Testis (tissue), 2 donors: ENCODE measurements around the gene SPAG9.

Experiments
- POLR2A ChIP-seq: fragments of 450-650 bp; IDR thresholded peaks from one replicate; pipeline ENCODE4 v1.6.1; 2017; ENCODE audit warnings: antibody characterized with exemption, mild to moderate bottlenecking, moderate library complexity
- TF ChIP-seq, protein P1 (sequence below), 3 experiments: fragments of 450-650 bp in 2 of 3; fragments of 200-600 bp in 1 of 3; sonication (generic) in 1 of 3; IDR thresholded peaks; one replicate each; pipeline ENCODE4 v1.5.1; 2016 to 2019; ENCODE audit warnings: antibody characterized with exemption in 3 of 3, mild to moderate bottlenecking in 2 of 3, moderate library complexity in 1 of 3

DNA sequence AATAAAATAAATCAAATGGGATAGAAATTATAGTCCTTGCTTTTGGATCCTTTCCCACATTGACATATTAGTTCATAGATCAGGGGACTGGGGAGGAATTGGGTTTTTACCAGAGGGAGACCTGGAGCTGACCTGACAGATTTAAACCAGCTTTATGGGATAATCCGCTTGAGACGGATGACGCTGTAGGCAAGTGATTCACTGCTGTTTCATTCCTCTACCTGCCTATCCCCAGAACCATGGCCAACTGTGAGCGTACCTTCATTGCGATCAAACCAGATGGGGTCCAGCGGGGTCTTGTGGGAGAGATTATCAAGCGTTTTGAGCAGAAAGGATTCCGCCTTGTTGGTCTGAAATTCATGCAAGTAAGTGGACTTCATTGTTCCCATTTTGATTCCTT lies 34.7 kb upstream of the SPAG9 start:
- TF ChIP-seq, protein P1, sequence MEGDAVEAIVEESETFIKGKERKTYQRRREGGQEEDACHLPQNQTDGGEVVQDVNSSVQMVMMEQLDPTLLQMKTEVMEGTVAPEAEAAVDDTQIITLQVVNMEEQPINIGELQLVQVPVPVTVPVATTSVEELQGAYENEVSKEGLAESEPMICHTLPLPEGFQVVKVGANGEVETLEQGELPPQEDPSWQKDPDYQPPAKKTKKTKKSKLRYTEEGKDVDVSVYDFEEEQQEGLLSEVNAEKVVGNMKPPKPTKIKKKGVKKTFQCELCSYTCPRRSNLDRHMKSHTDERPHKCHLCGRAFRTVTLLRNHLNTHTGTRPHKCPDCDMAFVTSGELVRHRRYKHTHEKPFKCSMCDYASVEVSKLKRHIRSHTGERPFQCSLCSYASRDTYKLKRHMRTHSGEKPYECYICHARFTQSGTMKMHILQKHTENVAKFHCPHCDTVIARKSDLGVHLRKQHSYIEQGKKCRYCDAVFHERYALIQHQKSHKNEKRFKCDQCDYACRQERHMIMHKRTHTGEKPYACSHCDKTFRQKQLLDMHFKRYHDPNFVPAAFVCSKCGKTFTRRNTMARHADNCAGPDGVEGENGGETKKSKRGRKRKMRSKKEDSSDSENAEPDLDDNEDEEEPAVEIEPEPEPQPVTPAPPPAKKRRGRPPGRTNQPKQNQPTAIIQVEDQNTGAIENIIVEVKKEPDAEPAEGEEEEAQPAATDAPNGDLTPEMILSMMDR (IDR thresholded peaks at IDR 0.05): no peak
- no peak for TF ChIP-seq POLR2A
